Peyer's patch (tissue), 4 donors: ENCODE data around the gene EXOG. TPM values are rescaled to one million over a fixed set of nuclear protein-coding genes. Genes with fewer than 3 reads are reported as not detected.

Source experiments
- DNase-seq, 3 donors: peaks; one replicate each; pipeline ENCODE4 v3.0.0-alpha.2; 2017 to 2019
- H3K27ac ChIP-seq, 4 donors: fragments of 200-600 bp; sonication (generic); one replicate each; pipeline ENCODE4 v1.5.1; 2016 to 2019
- H3K27me3 ChIP-seq, 2 donors: fragments of 200-600 bp; sonication (generic); one replicate each; pipeline ENCODE4 v1.5.1; 2019
- H3K36me3 ChIP-seq, 3 donors: fragments of 200-600 bp; sonication (generic); one replicate each; pipeline ENCODE4 v1.5.1; 2016 to 2019
- H3K4me1 ChIP-seq, 4 donors: fragments of 200-600 bp; sonication (generic); one replicate each; pipeline ENCODE4 v1.5.1; 2016 to 2019
- H3K4me3 ChIP-seq, 4 donors: fragments of 200-600 bp; sonication (generic); 1 replicate in 3 of 4; 2 replicates in 1 of 4; pipeline ENCODE4 v1.5.1; 2016 to 2019; ENCODE audit warnings: mild to moderate bottlenecking in 1 of 4
- H3K9me3 ChIP-seq, 4 donors: fragments of 200-600 bp; sonication (generic); one replicate each; pipeline ENCODE4 v1.5.1; 2016 to 2019; ENCODE audit warnings: mild to moderate bottlenecking in 1 of 4
- CTCF ChIP-seq, 6 experiments: fragments of 450-650 bp in 4 of 6; fragments of 200-600 bp in 2 of 6; sonication (generic) in 1 of 6; IDR thresholded peaks; one replicate each; pipeline ENCODE4 v1.5.1; 2017 to 2019; ENCODE audit warnings: antibody characterized with exemption in 6 of 6, mild to moderate bottlenecking in 3 of 6, moderate library complexity in 1 of 6
- POLR2A ChIP-seq, 2 donors: fragments of 450-650 bp; IDR thresholded peaks; one replicate each; pipeline ENCODE4 v1.5.1; 2017; ENCODE audit warnings: antibody characterized with exemption in 2 of 2, mild to moderate bottlenecking in 2 of 2, moderate library complexity in 2 of 2
- total RNA-seq, 4 donors: library from RNA; depleted of rRNA; stranded (reverse); fragments of >200 nt; gene quantifications; one replicate each; pipeline ENCODE4 v1.1.0, GENCODE V29; 2016

Gene EXOG
- total RNA-seq, 4 donors from 2014 or later = 11.4 to 44.6 (median 17.2) TPM

- Histone ChIP-seq H3K27me3 (no peaks in the 10 kb centered on the region), H3K4me3 (no peak overlapping the region), H3K9me3 (no peaks in the 10 kb centered on the region), H3K4me1 (no peaks in the 10 kb centered on the region), H3K36me3 (peaks cover 0 to 26% (median 0%) of the 10 kb centered on the region in 3 donors), H3K27ac (no peak overlapping the region)
- TF ChIP-seq POLR2A (IDR thresholded peaks at IDR 0.05) (no peak), CTCF (IDR thresholded peaks at IDR 0.05) (no peak)
- DNase-seq = no peak
Measured at GRCh38 chr3:38522002-38522401, 25.9 kb downstream of the EXOG start.

GRCh38 chr3:38524141-38524739 is 28.1 kb downstream of the EXOG start:
- TF ChIP-seq POLR2A (IDR thresholded peaks at IDR 0.05) (no peak), CTCF (IDR thresholded peaks at IDR 0.05) (no peak)
- Histone ChIP-seq H3K27ac (no peak overlapping the region), H3K36me3 (peaks cover 0 to 26% (median 0%) of the 10 kb centered on the region in 3 donors), H3K27me3 (no peaks in the 10 kb centered on the region), H3K9me3 (no peaks in the 10 kb centered on the region), H3K4me1 (no peaks in the 10 kb centered on the region), H3K4me3 (no peak overlapping the region)
- DNase-seq = no peak

- no peaks in the 10 kb centered on the region for H3K4me1 ChIP-seq
- H3K36me3 ChIP-seq = peaks cover 0 to 26% (median 0%) of the 10 kb centered on the region in 3 donors
- H3K27ac ChIP-seq = no peak overlapping the region
- TF ChIP-seq POLR2A (IDR thresholded peaks at IDR 0.05) = no peak
- TF ChIP-seq CTCF (IDR thresholded peaks at IDR 0.05) = no peak
- H3K27me3 ChIP-seq = no peaks in the 10 kb centered on the region
- DNase-seq = no peak
- no peaks in the 10 kb centered on the region for H3K9me3 ChIP-seq
- no peak overlapping the region for H3K4me3 ChIP-seq
Measured at GRCh38 chr3:38526792-38527191, 30.7 kb downstream of the EXOG start.

- no peak overlapping the region for H3K27ac ChIP-seq
- DNase-seq = no peak
- no peaks in the 10 kb centered on the region for H3K27me3 ChIP-seq
- TF ChIP-seq POLR2A (IDR thresholded peaks at IDR 0.05) = no peak
- TF ChIP-seq CTCF (IDR thresholded peaks at IDR 0.05) = no peak
- H3K36me3 ChIP-seq = peaks cover 0 to 23% (median 0%) of the 10 kb centered on the region in 3 donors
- H3K9me3 ChIP-seq = no peaks in the 10 kb centered on the region
- no peak overlapping the region for H3K4me3 ChIP-seq
- no peaks in the 10 kb centered on the region for H3K4me1 ChIP-seq
Measured at GRCh38 chr3:38528457-38528856, 32.3 kb downstream of the EXOG start.

- no peaks in the 10 kb centered on the region for H3K36me3 ChIP-seq
- TF ChIP-seq CTCF (IDR thresholded peaks at IDR 0.05) (no peak), POLR2A (IDR thresholded peaks at IDR 0.05) (no peak)
Measured at GRCh38 chr3:38532529-38532928, 36.4 kb downstream of the EXOG start.

More at GRCh38 chr3:38532529-38532928, 36.4 kb downstream of the EXOG start:
- Histone ChIP-seq H3K9me3 (no peaks in the 10 kb centered on the region), H3K27me3 (no peaks in the 10 kb centered on the region), H3K27ac (no peak overlapping the region), H3K4me1 (no peaks in the 10 kb centered on the region), H3K4me3 (no peak overlapping the region)
- DNase-seq = no peak
